NT2/D1 (cell line): Measurements from ENCODE around the gene LRPPRC.

Source experiments
- YY1 ChIP-seq: IDR thresholded peaks from 2 replicates; pipeline ENCODE4 v1.6.1; 2011; ENCODE audit not compliant: insufficient read length, insufficient read depth
- ZNF274 ChIP-seq: IDR thresholded peaks from 2 replicates; pipeline ENCODE4 v1.6.1; 2011; ENCODE audit warnings: mild to moderate bottlenecking, low read depth, low read length

DNA sequence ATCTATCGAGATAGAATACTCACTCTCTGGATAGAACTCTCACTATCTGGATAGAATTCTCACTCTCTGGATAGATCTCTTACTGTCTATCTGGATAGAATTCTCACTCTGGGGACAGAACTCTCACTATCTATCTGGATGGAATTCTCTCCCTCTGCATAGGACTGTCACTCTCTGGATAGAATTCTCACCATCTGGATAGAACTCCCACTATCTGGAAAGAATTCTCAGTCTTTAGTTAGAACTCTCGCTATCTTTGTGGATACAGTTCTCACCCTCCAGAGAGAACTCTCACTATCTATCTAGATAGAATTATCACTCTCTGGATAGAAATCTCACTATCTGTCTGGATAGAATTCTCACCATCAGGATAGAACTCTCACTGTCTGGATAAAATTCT lies 140.5 kb downstream of the LRPPRC start:
- TF ChIP-seq ZNF274 (no peak), YY1 (no peak)
